Measurements from ENCODE around the gene PRL. TPM values are rescaled to one million over a fixed set of nuclear protein-coding genes. Genes with fewer than 3 reads are reported as not detected.

PRL gene
- polyA plus RNA-seq, 1 donor from 2014 or later = not detected

GRCh38 chr6:22318404-22318803, 21.6 kb upstream of the PRL start:
- Histone ChIP-seq H3K4me2 (ENCODE audit: low read length) (no peak overlapping the region), H3K4me3 (ENCODE audit: low read length) (no peak overlapping the region), H2AFZ (ENCODE audit: low read depth, low read length) (no peak overlapping the region), H3K36me3 (ENCODE audit: insufficient read depth, low read length) (no peaks in the 10 kb centered on the region), H4K20me1 (ENCODE audit: insufficient read depth) (no peaks in the 10 kb centered on the region), H3F3A (ENCODE audit: insufficient read depth, low read length, poor library complexity, severe bottlenecking) (no peaks in the 10 kb centered on the region), H3K79me2 (replicated peaks; ENCODE audit: insufficient read depth, low read length) (no peaks in the 10 kb centered on the region), H3K9ac (ENCODE audit: low read length) (no peak overlapping the region), H3K9me3 (ENCODE audit: low read length) (peaks cover 3% of the 10 kb centered on the region), H3K27ac (ENCODE audit: low read length) (no peak overlapping the region), H3K27me3 (ENCODE audit: insufficient read depth, low read depth, low read length) (no peaks in the 10 kb centered on the region), H3K9me2 (ENCODE audit: insufficient read depth, low read length) (no peaks in the 10 kb centered on the region)
- TF ChIP-seq EZH2 (IDR thresholded peaks at IDR 0.05; ENCODE audit: borderline replicate concordance, insufficient read depth, low read length, poor library complexity, severe bottlenecking) (no peak), EP300 (conservative IDR thresholded peaks at IDR 0.05; ENCODE audit: poor library complexity, severe bottlenecking) (no peak), SMC3 (conservative IDR thresholded peaks at IDR 0.05; ENCODE audit: poor library complexity) (no peak), CTCF (IDR thresholded peaks at IDR 0.05; ENCODE audit: poor library complexity, severe bottlenecking) (no peak), TAF1 (IDR thresholded peaks at IDR 0.05; ENCODE audit: low read depth) (no peak), REST (IDR thresholded peaks at IDR 0.05; ENCODE audit: borderline replicate concordance) (no peak), RAD21 (conservative IDR thresholded peaks at IDR 0.05) (no peak), POLR2AphosphoS5 (IDR thresholded peaks at IDR 0.05) (no peak), MXI1 (conservative IDR thresholded peaks at IDR 0.05; ENCODE audit: poor library complexity, severe bottlenecking) (no peak)

- Histone ChIP-seq H4K20me1 (ENCODE audit: insufficient read depth) (no peaks in the 10 kb centered on the region), H3K79me2 (replicated peaks; ENCODE audit: insufficient read depth, low read length) (no peaks in the 10 kb centered on the region), H3K4me3 (ENCODE audit: low read length) (no peak overlapping the region), H3K9me2 (ENCODE audit: insufficient read depth, low read length) (no peaks in the 10 kb centered on the region), H3K9ac (ENCODE audit: low read length) (no peak overlapping the region), H2AFZ (ENCODE audit: low read depth, low read length) (no peak overlapping the region), H3K27ac (ENCODE audit: low read length) (no peak overlapping the region), H3K4me2 (ENCODE audit: low read length) (no peak overlapping the region), H3K27me3 (ENCODE audit: insufficient read depth, low read depth, low read length) (no peaks in the 10 kb centered on the region), H3K9me3 (ENCODE audit: low read length) (peaks cover 7% of the 10 kb centered on the region), H3K36me3 (ENCODE audit: insufficient read depth, low read length) (no peaks in the 10 kb centered on the region), H3F3A (ENCODE audit: insufficient read depth, low read length, poor library complexity, severe bottlenecking) (no peaks in the 10 kb centered on the region)
- TF ChIP-seq EZH2 (IDR thresholded peaks at IDR 0.05; ENCODE audit: borderline replicate concordance, insufficient read depth, low read length, poor library complexity, severe bottlenecking) (no peak), REST (IDR thresholded peaks at IDR 0.05; ENCODE audit: borderline replicate concordance) (no peak), MXI1 (conservative IDR thresholded peaks at IDR 0.05; ENCODE audit: poor library complexity, severe bottlenecking) (no peak), CTCF (IDR thresholded peaks at IDR 0.05; ENCODE audit: poor library complexity, severe bottlenecking) (no peak), EP300 (conservative IDR thresholded peaks at IDR 0.05; ENCODE audit: poor library complexity, severe bottlenecking) (no peak), TAF1 (IDR thresholded peaks at IDR 0.05; ENCODE audit: low read depth) (no peak), RAD21 (conservative IDR thresholded peaks at IDR 0.05) (no peak), POLR2AphosphoS5 (IDR thresholded peaks at IDR 0.05) (no peak), SMC3 (conservative IDR thresholded peaks at IDR 0.05; ENCODE audit: poor library complexity) (no peak)
Measured at GRCh38 chr6:22313796-22314195, 17.0 kb upstream of the PRL start.

All from neural cell (in vitro differentiated cells).